ENCODE measurements around the gene RABGEF1. TPM values are rescaled to one million over a fixed set of nuclear protein-coding genes. Genes with fewer than 3 reads are reported as not detected.
"Not testable (repeated sequence)": the region's sequence is repeated elsewhere in the genome, so short reads cannot be mapped to it uniquely, and the experiment has no call there.

The RABGEF1 gene
- total and polyA plus RNA-seq, 12 donors, result 7.2 to 23.4 (median 16.6) TPM

- ATAC-seq (no peak), DNase-seq (no peak)
- WGBS, 2 donors, result 92 to 93% methylated on average over 9 of the region's 9 CpGs
- Histone ChIP-seq H3K36me3 (peaks cover 0 to 54% (median 23%) of the 10 kb centered on the region in 9 donors), H3K4me1 (peaks cover 0 to 17% (median 0%) of the 10 kb centered on the region in 9 donors), H3K27ac (no peak overlapping the region), H3K9me3 (no peaks in the 10 kb centered on the region), H3K4me3 (no peak overlapping the region), H3K27me3 (no peaks in the 10 kb centered on the region)
- intact Hi-C loops (cut with DNase I), result no loop called here
- TF ChIP-seq CTCF (IDR thresholded peaks at IDR 0.05), result no peak
Measured at GRCh38 chr7:66771795-66772194, 31.3 kb downstream of the RABGEF1 start.

GRCh38 chr7:66773744-66774143, 33.2 kb downstream of the RABGEF1 start:
- Histone ChIP-seq H3K4me1 (peaks cover 0 to 15% (median 0%) of the 10 kb centered on the region in 9 donors), H3K36me3 (peaks cover 0 to 73% (median 33%) of the 10 kb centered on the region in 9 donors)
- H3K27me3 ChIP-seq; ATAC-seq; H3K9me3 ChIP-seq; intact Hi-C loops (cut with DNase I); H3K27ac ChIP-seq; DNase-seq; H3K4me3 ChIP-seq: not testable (repeated sequence)
- 93 to 98% methylated on average over 4 of the region's 4 CpGs for WGBS, 2 donors

- H3K4me1 ChIP-seq, result peaks cover 0 to 13% (median 2%) of the 10 kb centered on the region in 9 donors
- H3K27me3 ChIP-seq; H3K9me3 ChIP-seq; H3K27ac ChIP-seq; ATAC-seq; H3K4me3 ChIP-seq; intact Hi-C loops (cut with DNase I); DNase-seq: not testable (repeated sequence)
- WGBS, 2 donors, result 96 to 98% methylated on average over 5 of the region's 5 CpGs
- peaks cover 0 to 100% (median 33%) of the 10 kb centered on the region in 9 donors for H3K36me3 ChIP-seq
Measured at GRCh38 chr7:66776383-66776782, 35.9 kb downstream of the RABGEF1 start.

- no peak overlapping the region for H3K4me3 ChIP-seq
- no peaks in the 10 kb centered on the region for H3K27me3 ChIP-seq
- no peak overlapping the region for H3K27ac ChIP-seq
- H3K9me3 ChIP-seq, result no peaks in the 10 kb centered on the region
- DNase-seq (no peak), ATAC-seq (no peak)
- H3K4me1 ChIP-seq, result peaks cover 0 to 18% (median 7%) of the 10 kb centered on the region in 9 donors
- WGBS, 2 donors, result 73 to 80% methylated on average over 2 of the region's 2 CpGs
- no peak for TF ChIP-seq CTCF (IDR thresholded peaks at IDR 0.05)
- H3K36me3 ChIP-seq, result peaks cover 0 to 100% (median 33%) of the 10 kb centered on the region in 9 donors
- intact Hi-C loops (cut with DNase I), result no loop called here
Measured at GRCh38 chr7:66776800-66777442, 36.4 kb downstream of the RABGEF1 start.

- no peak for ATAC-seq
- no peak overlapping the region for H3K27ac ChIP-seq
- WGBS, 2 donors, result 92 to 94% methylated on average over 4 of the region's 4 CpGs
- TF ChIP-seq CTCF (IDR thresholded peaks at IDR 0.05), result no peak
- no peak overlapping the region for H3K4me3 ChIP-seq
- no peaks in the 10 kb centered on the region for H3K9me3 ChIP-seq
- no peak for DNase-seq
- peaks cover 0 to 18% (median 7%) of the 10 kb centered on the region in 9 donors for H3K4me1 ChIP-seq
- no peaks in the 10 kb centered on the region for H3K27me3 ChIP-seq
- intact Hi-C loops (cut with DNase I), result no loop called here
- peaks cover 0 to 100% (median 33%) of the 10 kb centered on the region in 9 donors for H3K36me3 ChIP-seq
Measured at GRCh38 chr7:66778201-66778600, 37.7 kb downstream of the RABGEF1 start.
